HG02981 (cell line): ENCODE results near the gene ACVR1B.

Experiments
- ATAC-seq: cut with Tn5 transposase; IDR thresholded peaks from one replicate; pipeline ENCODE4 v1.9.1; 2021; ENCODE audit warnings: mild to moderate bottlenecking, moderate library complexity; ENCODE audit not compliant: unreplicated experiment

Gene ACVR1B

GRCh38 chr12:51917041-51917590, 34.4 kb upstream of the ACVR1B start:
- no peak for ATAC-seq

GRCh38 chr12:51917746-51918453, 33.6 kb upstream of the ACVR1B start:
- no peak for ATAC-seq

GRCh38 chr12:51920046-51920445, 31.5 kb upstream of the ACVR1B start:
- no peak for ATAC-seq

- no peak for ATAC-seq
Observed at GRCh38 chr12:51921017-51921725, 30.3 kb upstream of the ACVR1B start.

GRCh38 chr12:51922146-51922545, 29.4 kb upstream of the ACVR1B start:
- ATAC-seq: no peak

- no peak for ATAC-seq
Observed at GRCh38 chr12:51922762-51923505, 28.6 kb upstream of the ACVR1B start.

- ATAC-seq: no peak
Observed at GRCh38 chr12:51923506-51924365, 27.8 kb upstream of the ACVR1B start.

GRCh38 chr12:51924551-51925319, 26.8 kb upstream of the ACVR1B start:
- ATAC-seq: no peak

- ATAC-seq: no peak
Observed at GRCh38 chr12:51925346-51926063, 26.0 kb upstream of the ACVR1B start.

- no peak for ATAC-seq
Observed at GRCh38 chr12:51926064-51926632, 25.4 kb upstream of the ACVR1B start.

GRCh38 chr12:51926718-51927117, 24.8 kb upstream of the ACVR1B start:
- ATAC-seq: no peak

- ATAC-seq: no peak
Observed at GRCh38 chr12:51932218-51933076, 19.1 kb upstream of the ACVR1B start.

- no peak for ATAC-seq
Observed at GRCh38 chr12:51934080-51934479, 17.4 kb upstream of the ACVR1B start.

- no peak for ATAC-seq
Observed at GRCh38 chr12:51937926-51938325, 13.6 kb upstream of the ACVR1B start.

- no peak for ATAC-seq
Observed at GRCh38 chr12:51938726-51939125, 12.8 kb upstream of the ACVR1B start.

- ATAC-seq: no peak
Observed at GRCh38 chr12:51941011-51941581, 10.4 kb upstream of the ACVR1B start.

GRCh38 chr12:51941604-51942003, 9.9 kb upstream of the ACVR1B start:
- ATAC-seq: no peak

- ATAC-seq: no peak
Observed at GRCh38 chr12:51942056-51942455, 9.4 kb upstream of the ACVR1B start.
